GM18867 (cell line): ENCODE measurements around the gene FOSB.
A peak's percentile ranks its signal among the peaks of the same experiment; 100 is the strongest.

Experiments
- ATAC-seq: cut with Tn5 transposase; IDR thresholded peaks from one replicate; pipeline ENCODE4 v1.9.1; 2021; ENCODE audit warnings: mild to moderate bottlenecking, moderate library complexity; ENCODE audit not compliant: unreplicated experiment

Gene FOSB

GRCh38 chr19:45478454-45479238 lies 10.8 kb downstream of the FOSB start:
- ATAC-seq: peak; percentile 71

GRCh38 chr19:45483033-45483432 lies 15.2 kb downstream of the FOSB start:
- ATAC-seq: no peak

- no peak for ATAC-seq
These were observed 16.6 kb downstream of the FOSB start for GRCh38 chr19:45484273-45484945.

- ATAC-seq: peak; percentile 88
These were observed 17.7 kb downstream of the FOSB start for GRCh38 chr19:45485305-45486077.

- ATAC-seq: no peak
These were observed 20.9 kb downstream of the FOSB start for GRCh38 chr19:45488708-45489107.

GRCh38 chr19:45489216-45489855 lies 21.5 kb downstream of the FOSB start:
- no peak for ATAC-seq

GRCh38 chr19:45492137-45492626 lies 24.4 kb downstream of the FOSB start:
- ATAC-seq: no peak

- no peak for ATAC-seq
These were observed 25.1 kb downstream of the FOSB start for GRCh38 chr19:45492627-45493470.

- ATAC-seq: no peak
These were observed 26.6 kb downstream of the FOSB start for GRCh38 chr19:45494261-45494916.

- ATAC-seq: no peak
These were observed 27.4 kb downstream of the FOSB start for GRCh38 chr19:45495178-45495577.

- ATAC-seq: peak; percentile 24
These were observed 28.7 kb downstream of the FOSB start for GRCh38 chr19:45496349-45496953.

GRCh38 chr19:45497791-45498190 lies 30.0 kb downstream of the FOSB start:
- ATAC-seq: no peak

GRCh38 chr19:45498411-45499195 lies 30.8 kb downstream of the FOSB start, which contains the start of gene PPM1N:
Gene PPM1N (plus strand): TSS chr19:45498443. CDS start chr19:45498473, 30 bp downstream.
- no peak for ATAC-seq

GRCh38 chr19:45499196-45500180 lies 31.7 kb downstream of the FOSB start:
- no peak for ATAC-seq

- no peak for ATAC-seq
These were observed 33.3 kb downstream of the FOSB start for GRCh38 chr19:45500918-45501729.

- no peak for ATAC-seq
These were observed 33.9 kb downstream of the FOSB start for GRCh38 chr19:45501730-45502014.
